HepG2 (cell line): ENCODE results near the gene ADGRV1. TPM values are rescaled to one million over a fixed set of nuclear protein-coding genes. Genes with fewer than 3 reads are reported as not detected.
A peak's percentile ranks its signal among the peaks of the same experiment; 100 is the strongest.

Experiments used
- CEBPG ChIP-seq: IDR thresholded peaks from 2 replicates; pipeline ENCODE4 v1.6.1; 2016
- CREB1 ChIP-seq, 2 experiments: fragments of 450-650 bp in 1 of 2; IDR thresholded peaks; 2 replicates each; pipeline ENCODE4 v1.6.1; 2016 to 2017; ENCODE audit warnings: control low read depth in 1 of 2, mild to moderate bottlenecking in 1 of 2, missing compliant biosample characterization in 1 of 2, missing genetic modification characterization in 1 of 2
- EED ChIP-seq: sonication (generic); formaldehyde crosslinking; IDR thresholded peaks from 2 replicates; pipeline ENCODE4 v1.5.0; 2020; ENCODE audit warnings: mild to moderate bottlenecking, missing genetic modification reagents
- FOXO1 ChIP-seq: sonication (generic); formaldehyde crosslinking; IDR thresholded peaks from 2 replicates; pipeline ENCODE4 v1.4.0; 2020; ENCODE audit warnings: missing genetic modification reagents
- MED8 ChIP-seq: sonication (generic); formaldehyde crosslinking; IDR thresholded peaks from 2 replicates; pipeline ENCODE4 v1.8.1; 2023; ENCODE audit warnings: mild to moderate bottlenecking, missing genetic modification reagents; ENCODE audit not compliant: insufficient replicate concordance
- MXD4 ChIP-seq: IDR thresholded peaks from 2 replicates; pipeline ENCODE4 v1.6.1; 2016; ENCODE audit warnings: mild to moderate bottlenecking, missing biosample characterization, missing genetic modification reagents
- NFIC ChIP-seq: IDR thresholded peaks from 2 replicates; pipeline ENCODE4 v1.6.1; 2012; ENCODE audit warnings: mild to moderate bottlenecking, low read length, inconsistent platforms
- RFX1 ChIP-seq: fragments of 450-650 bp; IDR thresholded peaks from 2 replicates; pipeline ENCODE4 v1.6.1; 2017
- SMARCC2 ChIP-seq: fragments of 450-650 bp; IDR thresholded peaks from 2 replicates; pipeline ENCODE4 v1.6.1; 2017; ENCODE audit warnings: antibody characterized with exemption, mild to moderate bottlenecking
- SPEN ChIP-seq: sonication (generic); formaldehyde crosslinking; IDR thresholded peaks from 2 replicates; pipeline ENCODE4 v1.5.1; 2020; ENCODE audit warnings: low read depth, mild to moderate bottlenecking, missing genetic modification reagents
- SRY ChIP-seq: sonication (generic); formaldehyde crosslinking; IDR thresholded peaks from 2 replicates; pipeline ENCODE4 v1.8.0; 2022; ENCODE audit warnings: mild to moderate bottlenecking, missing genetic modification reagents
- ZFP36L2 ChIP-seq: sonication (generic); formaldehyde crosslinking; IDR thresholded peaks from 2 replicates; pipeline ENCODE4 v1.4.0; 2020; ENCODE audit warnings: missing genetic modification reagents
- ZNF260 ChIP-seq: sonication (generic); formaldehyde crosslinking; IDR thresholded peaks from 2 replicates; pipeline ENCODE4 v1.4.0; 2020; ENCODE audit warnings: missing genetic modification reagents, low read depth, mild to moderate bottlenecking, borderline replicate concordance
- ZNF30 ChIP-seq: sonication (generic); formaldehyde crosslinking; IDR thresholded peaks from 2 replicates; pipeline ENCODE4 v1.5.0; 2020; ENCODE audit warnings: mild to moderate bottlenecking, missing genetic modification reagents
- ZNF496 ChIP-seq: sonication (generic); formaldehyde crosslinking; IDR thresholded peaks from 2 replicates; pipeline ENCODE4 v1.8.1; 2023; ENCODE audit warnings: mild to moderate bottlenecking, moderate library complexity, missing genetic modification reagents; ENCODE audit not compliant: insufficient replicate concordance
- ZNF747 ChIP-seq: sonication (generic); formaldehyde crosslinking; IDR thresholded peaks from 2 replicates; pipeline ENCODE4 v1.8.1; 2023; ENCODE audit warnings: missing genetic modification reagents, mild to moderate bottlenecking, borderline replicate concordance
- polyA plus RNA-seq, 8 experiments: library from polyadenylated mRNA; depleted of rRNA in 3 of 8; stranded (reverse) in 7 of 8; unstranded in 1 of 8; fragments of >200 nt; fragmentation: Illumina TruSeq in 4 of 8; extraction: Trizol in 4 of 8; gene quantifications; 2 replicates each; pipeline versions ENCODE4 v1.2.1 to v1.2.3, GENCODE V29; 2011 to 2016; ENCODE audit warnings: low read depth in 4 of 8, missing spikeins in 1 of 8, mixed read lengths in 1 of 8; ENCODE audit not compliant: insufficient read depth in 1 of 8
- total RNA-seq, 5 experiments: library from RNA; depleted of rRNA; stranded (reverse); fragments of >200 nt; fragmentation: Illumina TruSeq; extraction: Trizol; gene quantifications; 2 replicates each; pipeline ENCODE4 v1.2.3, GENCODE V29; 2016; ENCODE audit warnings: low read depth in 1 of 5
- TF ChIP-seq, protein P1 (sequence below): IDR thresholded peaks from 2 replicates; pipeline ENCODE4 v1.6.1; 2016
- TF ChIP-seq, protein P2 (sequence below): sonication (generic); formaldehyde crosslinking; IDR thresholded peaks from 2 replicates; pipeline ENCODE4 v1.4.0; 2020; ENCODE audit warnings: mild to moderate bottlenecking, missing genetic modification reagents
- TF ChIP-seq, protein P3 (sequence below): IDR thresholded peaks from 2 replicates; pipeline ENCODE4 v1.6.1; 2016; ENCODE audit warnings: low read depth
- TF ChIP-seq, protein P4 (sequence below): sonication (generic); formaldehyde crosslinking; IDR thresholded peaks from 2 replicates; pipeline ENCODE4 v1.4.0; 2020; ENCODE audit warnings: missing genetic modification reagents

The ADGRV1 gene
- total and polyA plus RNA-seq, 2 of the 13 experiments (the other 11 are each of a cell fraction or from before 2014, with no cell fraction given), result 1.7 to 3.9 TPM

DNA sequence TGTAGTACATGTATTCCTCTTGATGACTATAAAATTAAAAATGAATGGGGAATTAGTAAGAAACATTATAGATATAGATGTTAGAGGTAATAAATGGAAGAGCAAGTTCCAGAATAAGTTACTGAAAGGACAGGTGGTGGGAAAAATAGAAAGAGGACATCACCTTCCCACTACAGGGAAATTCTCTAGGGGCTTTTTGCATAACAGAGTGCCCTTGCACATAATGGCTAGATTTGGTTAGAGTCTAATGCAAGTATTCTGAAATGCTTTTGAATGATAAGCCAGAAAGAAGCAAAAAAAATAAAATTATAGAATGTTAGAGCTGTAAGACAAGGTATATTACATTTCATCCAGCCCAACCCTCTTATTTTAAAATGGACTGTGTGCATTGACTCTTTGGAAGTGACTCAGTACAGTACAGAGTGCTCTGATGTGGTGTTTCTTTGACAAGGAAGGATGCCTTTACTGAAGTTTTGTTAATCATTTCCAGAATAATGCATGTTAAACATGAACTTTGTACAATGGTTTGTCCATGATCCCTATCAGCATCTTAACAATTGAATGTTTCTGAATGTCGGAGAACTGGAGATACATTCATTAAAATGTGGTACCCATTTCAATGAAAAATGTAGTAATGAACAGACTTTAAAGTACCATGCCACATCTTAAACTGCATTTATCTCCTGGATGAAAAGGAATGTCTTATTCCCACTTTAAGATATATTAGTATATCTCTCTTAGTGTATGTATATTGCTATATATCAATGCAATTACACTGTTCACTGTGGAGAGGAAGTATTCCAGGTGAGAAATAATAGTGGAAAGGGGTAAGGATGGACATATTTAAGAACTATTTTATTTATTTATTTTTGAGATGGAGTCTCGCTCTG lies 391.1 kb downstream of the ADGRV1 start (continued):
- TF ChIP-seq, protein P1, sequence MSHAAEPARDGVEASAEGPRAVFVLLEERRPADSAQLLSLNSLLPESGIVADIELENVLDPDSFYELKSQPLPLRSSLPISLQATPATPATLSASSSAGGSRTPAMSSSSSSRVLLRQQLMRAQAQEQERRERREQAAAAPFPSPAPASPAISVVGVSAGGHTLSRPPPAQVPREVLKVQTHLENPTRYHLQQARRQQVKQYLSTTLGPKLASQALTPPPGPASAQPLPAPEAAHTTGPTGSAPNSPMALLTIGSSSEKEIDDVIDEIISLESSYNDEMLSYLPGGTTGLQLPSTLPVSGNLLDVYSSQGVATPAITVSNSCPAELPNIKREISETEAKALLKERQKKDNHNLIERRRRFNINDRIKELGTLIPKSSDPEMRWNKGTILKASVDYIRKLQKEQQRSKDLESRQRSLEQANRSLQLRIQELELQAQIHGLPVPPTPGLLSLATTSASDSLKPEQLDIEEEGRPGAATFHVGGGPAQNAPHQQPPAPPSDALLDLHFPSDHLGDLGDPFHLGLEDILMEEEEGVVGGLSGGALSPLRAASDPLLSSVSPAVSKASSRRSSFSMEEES (CRISPR knock-in tag), result no peak
- TF ChIP-seq, protein P2, sequence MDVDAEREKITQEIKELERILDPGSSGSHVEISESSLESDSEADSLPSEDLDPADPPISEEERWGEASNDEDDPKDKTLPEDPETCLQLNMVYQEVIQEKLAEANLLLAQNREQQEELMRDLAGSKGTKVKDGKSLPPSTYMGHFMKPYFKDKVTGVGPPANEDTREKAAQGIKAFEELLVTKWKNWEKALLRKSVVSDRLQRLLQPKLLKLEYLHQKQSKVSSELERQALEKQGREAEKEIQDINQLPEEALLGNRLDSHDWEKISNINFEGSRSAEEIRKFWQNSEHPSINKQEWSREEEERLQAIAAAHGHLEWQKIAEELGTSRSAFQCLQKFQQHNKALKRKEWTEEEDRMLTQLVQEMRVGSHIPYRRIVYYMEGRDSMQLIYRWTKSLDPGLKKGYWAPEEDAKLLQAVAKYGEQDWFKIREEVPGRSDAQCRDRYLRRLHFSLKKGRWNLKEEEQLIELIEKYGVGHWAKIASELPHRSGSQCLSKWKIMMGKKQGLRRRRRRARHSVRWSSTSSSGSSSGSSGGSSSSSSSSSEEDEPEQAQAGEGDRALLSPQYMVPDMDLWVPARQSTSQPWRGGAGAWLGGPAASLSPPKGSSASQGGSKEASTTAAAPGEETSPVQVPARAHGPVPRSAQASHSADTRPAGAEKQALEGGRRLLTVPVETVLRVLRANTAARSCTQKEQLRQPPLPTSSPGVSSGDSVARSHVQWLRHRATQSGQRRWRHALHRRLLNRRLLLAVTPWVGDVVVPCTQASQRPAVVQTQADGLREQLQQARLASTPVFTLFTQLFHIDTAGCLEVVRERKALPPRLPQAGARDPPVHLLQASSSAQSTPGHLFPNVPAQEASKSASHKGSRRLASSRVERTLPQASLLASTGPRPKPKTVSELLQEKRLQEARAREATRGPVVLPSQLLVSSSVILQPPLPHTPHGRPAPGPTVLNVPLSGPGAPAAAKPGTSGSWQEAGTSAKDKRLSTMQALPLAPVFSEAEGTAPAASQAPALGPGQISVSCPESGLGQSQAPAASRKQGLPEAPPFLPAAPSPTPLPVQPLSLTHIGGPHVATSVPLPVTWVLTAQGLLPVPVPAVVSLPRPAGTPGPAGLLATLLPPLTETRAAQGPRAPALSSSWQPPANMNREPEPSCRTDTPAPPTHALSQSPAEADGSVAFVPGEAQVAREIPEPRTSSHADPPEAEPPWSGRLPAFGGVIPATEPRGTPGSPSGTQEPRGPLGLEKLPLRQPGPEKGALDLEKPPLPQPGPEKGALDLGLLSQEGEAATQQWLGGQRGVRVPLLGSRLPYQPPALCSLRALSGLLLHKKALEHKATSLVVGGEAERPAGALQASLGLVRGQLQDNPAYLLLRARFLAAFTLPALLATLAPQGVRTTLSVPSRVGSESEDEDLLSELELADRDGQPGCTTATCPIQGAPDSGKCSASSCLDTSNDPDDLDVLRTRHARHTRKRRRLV (CRISPR knock-in tag), result no peak
- TF ChIP-seq RFX1, result no peak
- no peak for TF ChIP-seq CREB1 (IDR thresholded peaks at IDR 0.05)
- TF ChIP-seq CREB1 (CRISPR knock-in tag; IDR thresholded peaks at IDR 0.05), result peak; percentile 69
- peak; percentile 26; the same call in 1 of the 2 replicates for TF ChIP-seq FOXO1 (CRISPR knock-in tag)
- no peak for TF ChIP-seq ZFP36L2 (CRISPR knock-in tag)
- no peak for TF ChIP-seq SMARCC2
- no peak for TF ChIP-seq EED (CRISPR knock-in tag)
- TF ChIP-seq, protein P3, sequence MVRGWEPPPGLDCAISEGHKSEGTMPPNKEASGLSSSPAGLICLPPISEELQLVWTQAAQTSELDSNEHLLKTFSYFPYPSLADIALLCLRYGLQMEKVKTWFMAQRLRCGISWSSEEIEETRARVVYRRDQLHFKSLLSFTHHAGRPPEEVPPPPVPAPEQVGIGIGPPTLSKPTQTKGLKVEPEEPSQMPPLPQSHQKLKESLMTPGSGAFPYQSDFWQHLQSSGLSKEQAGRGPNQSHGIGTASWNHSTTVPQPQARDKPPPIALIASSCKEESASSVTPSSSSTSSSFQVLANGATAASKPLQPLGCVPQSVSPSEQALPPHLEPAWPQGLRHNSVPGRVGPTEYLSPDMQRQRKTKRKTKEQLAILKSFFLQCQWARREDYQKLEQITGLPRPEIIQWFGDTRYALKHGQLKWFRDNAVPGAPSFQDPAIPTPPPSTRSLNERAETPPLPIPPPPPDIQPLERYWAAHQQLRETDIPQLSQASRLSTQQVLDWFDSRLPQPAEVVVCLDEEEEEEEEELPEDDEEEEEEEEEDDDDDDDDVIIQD, result peak; percentile 97
- 0 out of 2 replicates have a peak, but pooled peaks have one; percentile 27 for TF ChIP-seq ZNF747 (CRISPR knock-in tag)
- no peak for TF ChIP-seq SPEN (CRISPR knock-in tag)
- TF ChIP-seq SRY (CRISPR knock-in tag), result no peak
- TF ChIP-seq, protein P4, sequence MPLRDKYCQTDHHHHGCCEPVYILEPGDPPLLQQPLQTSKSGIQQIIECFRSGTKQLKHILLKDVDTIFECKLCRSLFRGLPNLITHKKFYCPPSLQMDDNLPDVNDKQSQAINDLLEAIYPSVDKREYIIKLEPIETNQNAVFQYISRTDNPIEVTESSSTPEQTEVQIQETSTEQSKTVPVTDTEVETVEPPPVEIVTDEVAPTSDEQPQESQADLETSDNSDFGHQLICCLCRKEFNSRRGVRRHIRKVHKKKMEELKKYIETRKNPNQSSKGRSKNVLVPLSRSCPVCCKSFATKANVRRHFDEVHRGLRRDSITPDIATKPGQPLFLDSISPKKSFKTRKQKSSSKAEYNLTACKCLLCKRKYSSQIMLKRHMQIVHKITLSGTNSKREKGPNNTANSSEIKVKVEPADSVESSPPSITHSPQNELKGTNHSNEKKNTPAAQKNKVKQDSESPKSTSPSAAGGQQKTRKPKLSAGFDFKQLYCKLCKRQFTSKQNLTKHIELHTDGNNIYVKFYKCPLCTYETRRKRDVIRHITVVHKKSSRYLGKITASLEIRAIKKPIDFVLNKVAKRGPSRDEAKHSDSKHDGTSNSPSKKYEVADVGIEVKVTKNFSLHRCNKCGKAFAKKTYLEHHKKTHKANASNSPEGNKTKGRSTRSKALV (CRISPR knock-in tag), result no peak
- no peak for TF ChIP-seq ZNF30 (CRISPR knock-in tag)
- peak; percentile 72; the same call in 1 of the 2 replicates for TF ChIP-seq NFIC
- no peak for TF ChIP-seq ZNF260 (CRISPR knock-in tag)
- TF ChIP-seq MED8 (CRISPR knock-in tag), result no peak
- peak; percentile 24 for TF ChIP-seq CEBPG
- TF ChIP-seq MXD4 (CRISPR knock-in tag), result no peak
- no peak for TF ChIP-seq ZNF496 (CRISPR knock-in tag)
